ENCODE measurements around the gene CCDC157. TPM values are rescaled to one million over a fixed set of nuclear protein-coding genes. Genes with fewer than 3 reads are reported as not detected.

Gene CCDC157
- total and polyA plus RNA-seq, 12 donors: 0.48 to 9.9 (median 2.8) TPM

GRCh38 chr22:30348404-30348803, 8.4 kb upstream of the CCDC157 start:
- WGBS, 4 donors: 91 to 98% (median 93%) methylated on average over 4 of the region's 4 CpGs
- intact Hi-C loops (cut with DNase I): no loop called here
- Histone ChIP-seq H3K27me3 (no peaks in the 10 kb centered on the region), H3K36me3 (replicated peaks in 1 of 2) (peaks cover 0 to 91% of the 10 kb centered on the region in 2 donors), H3K9me3 (replicated peaks in 1 of 3) (no peaks in the 10 kb centered on the region), H3K27ac (no peak overlapping the region), H3K4me1 (replicated peaks in 1 of 2) (peaks cover 0 to 13% of the 10 kb centered on the region in 2 donors), H3K4me3 (no peak overlapping the region)
- no peak for TF ChIP-seq POLR2A (IDR thresholded peaks at IDR 0.05)
- TF ChIP-seq CTCF (IDR thresholded peaks at IDR 0.05): no peak
- no peak for DNase-seq

- Histone ChIP-seq H3K9me3 (replicated peaks in 1 of 3) (no peaks in the 10 kb centered on the region), H3K36me3 (replicated peaks in 1 of 2) (peaks cover 0 to 87% of the 10 kb centered on the region in 2 donors), H3K27ac (no peak overlapping the region), H3K4me3 (no peak overlapping the region), H3K27me3 (no peaks in the 10 kb centered on the region), H3K4me1 (replicated peaks in 1 of 2) (peaks cover 2 to 17% of the 10 kb centered on the region in 2 donors)
- WGBS, 4 donors: 77 to 86% (median 82%) methylated on average over 4 of the region's 4 CpGs
- intact Hi-C loops (cut with DNase I): no loop called here
- TF ChIP-seq POLR2A (IDR thresholded peaks at IDR 0.05): no peak
- no peak for DNase-seq
Observed at GRCh38 chr22:30348809-30349208, 8.0 kb upstream of the CCDC157 start.

DNA sequence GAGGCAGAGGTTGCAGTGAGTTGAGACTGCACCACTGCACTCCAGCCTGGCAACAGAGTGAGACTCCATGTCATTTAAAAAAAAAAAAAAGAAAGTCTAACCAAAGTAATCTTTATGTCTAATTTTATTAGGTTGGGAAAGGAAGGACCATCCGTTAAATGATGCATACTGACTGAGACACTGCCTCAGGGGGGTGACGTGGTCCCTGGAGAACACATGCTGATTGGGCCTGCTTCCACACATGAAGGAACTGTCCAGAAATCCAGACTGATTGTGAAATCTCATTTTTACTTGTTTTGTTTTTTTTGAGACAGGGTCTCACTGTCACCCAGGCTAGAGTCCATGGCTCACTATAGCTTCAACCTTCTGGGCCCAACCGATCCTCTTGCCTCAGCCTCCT, 5.6 kb upstream of the CCDC157 start:
- peaks cover 0 to 63% of the 10 kb centered on the region in 2 donors for H3K36me3 ChIP-seq (replicated peaks in 1 of 2)
- no peak overlapping the region for H3K27ac ChIP-seq
- DNase-seq: no peak
- no peaks in the 10 kb centered on the region for H3K27me3 ChIP-seq
- TF ChIP-seq CTCF (IDR thresholded peaks at IDR 0.05): no peak
- TF ChIP-seq POLR2A (IDR thresholded peaks at IDR 0.05): no peak
- no peaks in the 10 kb centered on the region for H3K9me3 ChIP-seq (replicated peaks in 1 of 3)
- intact Hi-C loops (cut with DNase I): no loop called here
- peaks cover 24 to 40% of the 10 kb centered on the region in 2 donors for H3K4me1 ChIP-seq (replicated peaks in 1 of 2)
- 85 to 95% (median 93%) methylated on average over 3 of the region's 3 CpGs for WGBS, 4 donors
- no peak overlapping the region for H3K4me3 ChIP-seq

- TF ChIP-seq CTCF (IDR thresholded peaks at IDR 0.05): no peak
- TF ChIP-seq POLR2A (IDR thresholded peaks at IDR 0.05): no peak
- WGBS, 4 donors: 40 to 46% (median 44%) methylated on average over 5 of the region's 5 CpGs
- Histone ChIP-seq H3K4me3 (no peak overlapping the region), H3K4me1 (replicated peaks in 1 of 2) (peaks cover 24 to 48% of the 10 kb centered on the region in 2 donors), H3K27ac (no peak overlapping the region), H3K9me3 (replicated peaks in 1 of 3) (no peaks in the 10 kb centered on the region), H3K27me3 (no peaks in the 10 kb centered on the region), H3K36me3 (replicated peaks in 1 of 2) (peaks cover 0 to 29% of the 10 kb centered on the region in 2 donors)
- intact Hi-C loops (cut with DNase I): no loop called here
- DNase-seq: peak in 5 of 7 donors; percentile 40 to 60 (median 51)
Observed at GRCh38 chr22:30354644-30355043, 2.2 kb upstream of the CCDC157 start.

GRCh38 chr22:30357236-30357570, 396 bp downstream of the CCDC157 start:
- no peaks in the 10 kb centered on the region for H3K27me3 ChIP-seq
- H3K36me3 ChIP-seq (replicated peaks in 1 of 2): peaks cover 0 to 9% of the 10 kb centered on the region in 2 donors
- peaks cover 24 to 35% of the 10 kb centered on the region in 2 donors for H3K4me1 ChIP-seq (replicated peaks in 1 of 2)
- H3K27ac ChIP-seq: peak overlapping the region in 3 of 5 donors; percentile 98 to 99 (median 99)
- no peak for DNase-seq
- no peaks in the 10 kb centered on the region for H3K9me3 ChIP-seq (replicated peaks in 1 of 3)
- intact Hi-C loops (cut with DNase I): no loop called here
- peak overlapping the region; percentile 18 to 98 (median 58) for H3K4me3 ChIP-seq
- no peak for TF ChIP-seq POLR2A (IDR thresholded peaks at IDR 0.05)
- TF ChIP-seq CTCF (IDR thresholded peaks at IDR 0.05): no peak
- 2 to 5% (median 3%) methylated on average over 9 of the region's 9 CpGs for WGBS, 4 donors
